Memory B cell (primary cell): Measurements from ENCODE around the gene AKAP12.

Experiments
- ATAC-seq: fragments of 150-1000 bp; cut with Tn5 transposase; 2 replicates; pipeline ENCODE4 v1.10.0; 2021; ENCODE audit warnings: low read depth, mild to moderate bottlenecking, moderate library complexity
- DNase-seq, 2 donors: peaks; one replicate each; pipeline ENCODE4 v3.0.0; 2022; ENCODE audit warnings: low spot score in 2 of 2
- H3K27ac Mint-ChIP-seq: one replicate; pipeline ENCODE4 v1.8.0; 2022; ENCODE audit warnings: mild to moderate bottlenecking, moderate library complexity, mixed read lengths
- H3K27me3 Mint-ChIP-seq: one replicate; pipeline ENCODE4 v1.8.0; 2022; ENCODE audit warnings: mixed read lengths
- H3K36me3 Mint-ChIP-seq: one replicate; pipeline ENCODE4 v1.8.0; 2022; ENCODE audit warnings: mild to moderate bottlenecking, mixed read lengths
- H3K4me1 Mint-ChIP-seq: one replicate; pipeline ENCODE4 v1.8.0; 2022; ENCODE audit warnings: mixed read lengths
- H3K4me3 Mint-ChIP-seq: one replicate; pipeline ENCODE4 v1.8.0; 2022; ENCODE audit warnings: mild to moderate bottlenecking, moderate library complexity, mixed read lengths
- H3K9me3 Mint-ChIP-seq: one replicate; pipeline ENCODE4 v1.8.0; 2022; ENCODE audit warnings: mixed read lengths

The AKAP12 gene

GRCh38 chr6:151322570-151322969, 82.8 kb downstream of the AKAP12 start:
- H3K4me3 Mint-ChIP-seq: no peak overlapping the region
- peaks cover 28% of the 10 kb centered on the region for H3K27me3 Mint-ChIP-seq

GRCh38 chr6:151323791-151324487, 84.2 kb downstream of the AKAP12 start:
- Mint-ChIP-seq H3K9me3 (no peaks in the 10 kb centered on the region), H3K36me3 (no peaks in the 10 kb centered on the region), H3K4me3 (no peak overlapping the region), H3K27ac (no peak overlapping the region), H3K27me3 (peaks cover 28% of the 10 kb centered on the region), H3K4me1 (peaks cover 16% of the 10 kb centered on the region)
- DNase-seq (peak; percentile 70 to 79), ATAC-seq (peak; percentile 76)

More at GRCh38 chr6:151322570-151322969, 82.8 kb downstream of the AKAP12 start:
- Mint-ChIP-seq H3K9me3 (no peaks in the 10 kb centered on the region), H3K4me1 (peaks cover 16% of the 10 kb centered on the region), H3K36me3 (no peaks in the 10 kb centered on the region), H3K27ac (no peak overlapping the region)
- DNase-seq (no peak), ATAC-seq (no peak)

GRCh38 chr6:151324488-151324825, 84.7 kb downstream of the AKAP12 start:
- Mint-ChIP-seq H3K9me3 (no peaks in the 10 kb centered on the region), H3K36me3 (no peaks in the 10 kb centered on the region), H3K4me3 (peak overlapping the region; percentile 11), H3K4me1 (peaks cover 16% of the 10 kb centered on the region), H3K27me3 (peaks cover 28% of the 10 kb centered on the region), H3K27ac (no peak overlapping the region)
- DNase-seq (no peak), ATAC-seq (peak; percentile 10)

GRCh38 chr6:151325075-151326050, 85.6 kb downstream of the AKAP12 start:
- Mint-ChIP-seq H3K4me1 (peaks cover 16% of the 10 kb centered on the region), H3K27ac (no peak overlapping the region), H3K36me3 (no peaks in the 10 kb centered on the region), H3K4me3 (peak overlapping the region; percentile 69), H3K9me3 (no peaks in the 10 kb centered on the region), H3K27me3 (peaks cover 26% of the 10 kb centered on the region)
- ATAC-seq (peak; percentile 24), DNase-seq (peak in 1 of 2 donors; percentile 29)

GRCh38 chr6:151326116-151326825, 86.5 kb downstream of the AKAP12 start:
- H3K4me3 Mint-ChIP-seq: peak overlapping the region; percentile 69
- H3K36me3 Mint-ChIP-seq: no peaks in the 10 kb centered on the region
- no peak for ATAC-seq
- peaks cover 22% of the 10 kb centered on the region for H3K27me3 Mint-ChIP-seq
- H3K9me3 Mint-ChIP-seq: no peaks in the 10 kb centered on the region
- no peak overlapping the region for H3K27ac Mint-ChIP-seq
- peaks cover 16% of the 10 kb centered on the region for H3K4me1 Mint-ChIP-seq
- no peak for DNase-seq

GRCh38 chr6:151327101-151327500, 87.3 kb downstream of the AKAP12 start:
- Mint-ChIP-seq H3K4me3 (no peak overlapping the region), H3K27me3 (peaks cover 21% of the 10 kb centered on the region), H3K36me3 (no peaks in the 10 kb centered on the region), H3K4me1 (peaks cover 16% of the 10 kb centered on the region), H3K27ac (no peak overlapping the region), H3K9me3 (no peaks in the 10 kb centered on the region)
- DNase-seq: no peak
- ATAC-seq: no peak

- peaks cover 11% of the 10 kb centered on the region for H3K4me1 Mint-ChIP-seq
- no peak for ATAC-seq
- no peak for DNase-seq
- peaks cover 16% of the 10 kb centered on the region for H3K27me3 Mint-ChIP-seq
- no peak overlapping the region for H3K27ac Mint-ChIP-seq
- H3K9me3 Mint-ChIP-seq: no peaks in the 10 kb centered on the region
- no peak overlapping the region for H3K4me3 Mint-ChIP-seq
- H3K36me3 Mint-ChIP-seq: no peaks in the 10 kb centered on the region
These were observed 90.4 kb downstream of the AKAP12 start for GRCh38 chr6:151330130-151330696.

- Mint-ChIP-seq H3K4me1 (peaks cover 3% of the 10 kb centered on the region), H3K27ac (no peak overlapping the region), H3K36me3 (no peaks in the 10 kb centered on the region), H3K4me3 (no peak overlapping the region), H3K27me3 (peaks cover 14% of the 10 kb centered on the region), H3K9me3 (no peaks in the 10 kb centered on the region)
- ATAC-seq (no peak), DNase-seq (no peak)
These were observed 96.2 kb downstream of the AKAP12 start for GRCh38 chr6:151335930-151336329.

GRCh38 chr6:151338651-151339200, 99.0 kb downstream of the AKAP12 start:
- Mint-ChIP-seq H3K36me3 (no peaks in the 10 kb centered on the region), H3K4me3 (no peak overlapping the region), H3K27me3 (peaks cover 11% of the 10 kb centered on the region), H3K9me3 (no peaks in the 10 kb centered on the region), H3K4me1 (peaks cover 3% of the 10 kb centered on the region), H3K27ac (no peak overlapping the region)
- no peak for DNase-seq
- ATAC-seq: no peak

- no peak for ATAC-seq
- Mint-ChIP-seq H3K9me3 (no peaks in the 10 kb centered on the region), H3K4me1 (peaks cover 3% of the 10 kb centered on the region), H3K4me3 (no peak overlapping the region), H3K27me3 (peaks cover 6% of the 10 kb centered on the region), H3K27ac (no peak overlapping the region), H3K36me3 (no peaks in the 10 kb centered on the region)
- no peak for DNase-seq
These were observed 99.6 kb downstream of the AKAP12 start for GRCh38 chr6:151339369-151339768.

GRCh38 chr6:151340219-151340978, 100.6 kb downstream of the AKAP12 start:
- Mint-ChIP-seq H3K27ac (no peak overlapping the region), H3K4me1 (no peaks in the 10 kb centered on the region), H3K36me3 (no peaks in the 10 kb centered on the region), H3K4me3 (no peak overlapping the region), H3K9me3 (no peaks in the 10 kb centered on the region), H3K27me3 (peaks cover 6% of the 10 kb centered on the region)
- no peak for DNase-seq
- no peak for ATAC-seq

- H3K9me3 Mint-ChIP-seq: no peaks in the 10 kb centered on the region
- H3K27me3 Mint-ChIP-seq: peaks cover 10% of the 10 kb centered on the region
- ATAC-seq (no peak), DNase-seq (no peak)
- no peaks in the 10 kb centered on the region for H3K4me1 Mint-ChIP-seq
- H3K4me3 Mint-ChIP-seq: no peak overlapping the region
- no peaks in the 10 kb centered on the region for H3K36me3 Mint-ChIP-seq
- no peak overlapping the region for H3K27ac Mint-ChIP-seq
These were observed 101.9 kb downstream of the AKAP12 start for GRCh38 chr6:151341476-151342195.
